Activated naive CD8-positive, alpha-beta T cell treated with anti-CD3 and anti-CD28 coated beads, Interleukin-2, amount 50 U/mL, for 16 hours (primary cell): ENCODE measurements around the gene APOL3.
A peak's percentile ranks its signal among the peaks of the same experiment; 100 is the strongest.
"Not testable (repeated sequence)": the region's sequence is repeated elsewhere in the genome, so short reads cannot be mapped to it uniquely, and the experiment has no call there.

ENCODE experiments used
- DNase-seq: peaks from one replicate; pipeline ENCODE4 v3.0.0-alpha.2; 2020; ENCODE audit warnings: low read depth, low spot score

APOL3 gene

GRCh38 chr22:36156515-36157419, 3.8 kb downstream of the APOL3 start:
- peak; percentile 48 for DNase-seq

DNA sequence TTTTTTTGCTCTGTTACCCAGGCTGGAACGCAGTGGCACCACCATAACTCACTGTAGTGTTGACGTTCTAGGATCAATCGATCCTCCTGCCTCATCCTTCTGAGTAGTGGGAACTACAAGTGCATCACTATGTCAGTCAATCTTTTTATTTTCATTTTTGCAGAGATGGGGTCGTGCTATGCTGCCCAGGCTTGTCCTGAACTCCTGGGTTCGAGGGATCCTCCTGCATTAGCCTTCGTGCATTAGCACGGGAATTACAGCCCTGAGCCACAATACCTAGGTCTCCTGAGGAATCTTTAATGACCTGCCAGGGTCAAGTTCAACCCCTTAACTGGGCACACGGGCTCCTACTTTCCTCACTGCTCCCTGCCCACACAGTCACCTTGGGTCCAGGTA, 4.4 kb downstream of the APOL3 start:
- no peak for DNase-seq

- no peak for DNase-seq
Observed at GRCh38 chr22:36155702-36156101, 4.9 kb downstream of the APOL3 start.

GRCh38 chr22:36154423-36154945, 6.1 kb downstream of the APOL3 start:
- no peak for DNase-seq

- DNase-seq = no peak
Observed at GRCh38 chr22:36153501-36154422, 6.8 kb downstream of the APOL3 start.

DNA sequence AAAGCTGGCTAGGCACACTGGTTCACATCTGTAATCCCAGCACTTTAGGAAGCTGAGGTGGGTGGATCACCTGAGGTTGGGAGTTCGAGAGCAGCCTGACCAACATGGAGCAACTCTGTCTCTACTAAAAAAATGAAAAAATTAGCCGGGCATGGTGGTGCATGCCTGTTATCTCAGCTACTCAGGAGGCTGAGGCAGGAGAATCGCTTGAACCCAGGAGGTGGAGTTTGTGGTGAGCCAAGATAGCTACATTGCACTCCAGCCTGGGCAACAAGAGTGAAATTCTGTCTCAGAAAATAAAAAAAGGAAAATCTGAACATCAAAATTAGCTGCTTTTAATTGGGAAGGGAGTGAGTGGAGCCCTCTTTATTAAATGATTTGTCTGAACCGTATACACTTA, 7.7 kb downstream of the APOL3 start:
- DNase-seq = not testable (repeated sequence)

DNA sequence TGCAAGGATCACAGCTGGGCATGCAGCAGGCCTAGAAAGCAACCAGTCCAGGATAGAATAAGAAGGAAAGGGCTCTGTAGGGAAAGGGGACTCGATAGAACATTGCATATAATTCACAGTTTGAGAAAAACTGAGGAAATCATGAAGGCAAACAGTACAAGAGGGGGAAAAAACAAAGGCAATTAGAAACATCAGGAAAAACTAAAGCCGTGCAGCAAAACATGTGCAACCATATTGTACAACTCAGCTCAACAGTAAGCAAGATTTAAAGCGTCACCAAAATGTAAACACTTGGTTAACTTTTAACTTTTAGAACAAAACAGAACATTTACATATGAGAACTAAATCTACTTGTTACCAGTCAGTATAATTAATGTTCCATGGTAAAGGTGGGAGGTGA, 8.5 kb downstream of the APOL3 start:
- no peak for DNase-seq

GRCh38 chr22:36151006-36151595, 9.5 kb downstream of the APOL3 start:
- no peak for DNase-seq

- no peak for DNase-seq
Observed at GRCh38 chr22:36149441-36149840, 11.1 kb downstream of the APOL3 start.

DNA sequence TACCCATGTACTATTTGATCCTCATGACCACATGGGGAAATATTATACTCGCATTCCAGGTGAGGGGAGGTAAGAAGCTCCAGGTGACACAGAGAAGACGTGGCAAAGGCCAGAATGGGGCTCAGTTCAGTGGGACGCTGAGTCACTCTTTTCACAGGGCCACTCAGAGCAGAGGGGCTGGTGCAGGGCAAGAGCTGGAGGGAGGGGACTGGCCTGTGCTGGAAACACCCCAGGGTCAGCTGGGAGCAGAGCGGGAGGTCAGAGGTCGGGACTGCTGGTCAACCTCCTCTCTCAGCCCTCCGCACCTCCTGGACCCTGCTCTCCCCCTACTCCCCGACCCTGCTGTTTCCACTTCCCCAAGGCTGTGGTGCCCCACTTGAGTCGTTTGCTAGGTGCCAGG, 12.1 kb downstream of the APOL3 start:
- no peak for DNase-seq

DNA sequence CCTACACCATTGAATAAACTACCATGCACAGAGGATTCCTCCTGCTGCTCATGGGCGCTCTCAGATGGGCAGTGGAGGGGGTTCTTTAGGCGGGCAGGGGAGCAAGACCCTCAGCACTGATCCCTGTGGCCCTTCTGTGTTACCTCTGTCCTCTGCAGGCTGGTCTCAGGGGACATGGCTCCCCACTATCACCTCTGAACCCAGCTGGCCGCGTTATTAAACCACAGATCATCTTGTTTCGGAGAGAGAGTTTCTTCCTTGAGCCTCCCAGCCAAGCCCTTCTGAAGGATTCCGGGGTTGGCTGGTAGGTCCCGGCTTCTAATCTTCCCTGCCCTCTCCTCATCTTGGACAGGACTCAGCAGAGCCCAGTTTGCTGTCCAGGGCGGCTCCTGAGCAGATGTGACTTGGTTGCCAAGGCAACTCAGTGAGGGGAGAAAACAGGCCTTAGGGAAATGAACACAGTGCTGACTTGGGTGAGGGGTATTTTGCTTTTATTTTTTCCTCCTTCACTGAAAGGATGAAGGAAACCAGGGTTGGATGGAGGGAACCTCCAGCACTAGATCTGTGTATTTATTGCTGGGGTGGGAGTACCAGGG, 13.3 kb downstream of the APOL3 start:
- DNase-seq = no peak

DNA sequence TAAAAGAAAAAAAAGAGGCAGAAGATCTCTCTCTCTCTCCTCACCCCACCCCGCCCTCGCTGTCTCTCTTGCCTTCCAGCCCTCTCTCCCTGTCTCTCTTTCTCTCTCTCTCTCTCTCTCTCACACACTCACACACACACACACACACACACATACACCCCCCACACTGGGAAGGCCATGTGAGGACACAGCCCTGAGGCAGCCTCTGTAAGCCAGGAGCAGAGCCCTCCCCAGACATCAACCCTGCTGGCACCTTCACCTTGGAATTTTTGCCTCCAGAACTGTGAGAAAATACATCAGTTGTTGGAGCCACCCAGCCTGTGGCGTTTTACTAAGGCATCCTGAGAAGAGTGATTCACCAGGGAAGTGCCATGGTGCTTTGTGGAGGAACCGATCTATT, 14.7 kb downstream of the APOL3 start:
- DNase-seq = no peak

DNA sequence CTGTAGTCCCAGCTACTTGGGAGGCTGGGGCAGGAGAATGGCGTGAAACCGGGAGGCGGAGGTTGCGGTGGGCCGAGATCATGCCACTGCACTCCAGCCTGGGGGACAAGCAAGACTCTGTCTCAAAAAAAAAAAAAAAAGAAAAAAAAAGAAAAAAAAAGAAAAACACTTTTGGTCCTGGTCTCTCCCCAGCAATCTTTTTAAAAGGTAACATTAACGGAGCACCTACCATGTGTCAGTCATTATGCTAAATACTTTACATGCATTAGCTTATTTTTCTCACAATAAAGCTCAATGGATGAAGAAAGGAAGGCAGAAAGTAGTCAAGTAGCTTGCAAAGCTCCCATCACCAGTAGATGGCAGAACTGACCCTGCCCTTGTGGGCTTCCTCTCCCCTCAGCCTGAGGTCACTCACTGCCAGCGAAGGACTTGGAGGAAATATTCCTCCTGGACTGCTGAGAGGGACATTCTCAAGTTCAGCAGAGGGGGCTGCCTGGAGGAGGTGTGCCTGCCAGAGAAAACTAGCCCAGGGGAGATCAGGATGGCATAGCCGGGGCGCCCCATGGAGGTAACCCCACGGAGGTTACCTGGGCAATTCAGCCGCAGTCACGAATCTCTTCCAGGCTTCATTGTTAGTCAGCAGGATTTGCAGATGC, 15.5 kb downstream of the APOL3 start:
- DNase-seq = no peak

- no peak for DNase-seq
Observed at GRCh38 chr22:36143956-36144355, 16.6 kb downstream of the APOL3 start.

DNA sequence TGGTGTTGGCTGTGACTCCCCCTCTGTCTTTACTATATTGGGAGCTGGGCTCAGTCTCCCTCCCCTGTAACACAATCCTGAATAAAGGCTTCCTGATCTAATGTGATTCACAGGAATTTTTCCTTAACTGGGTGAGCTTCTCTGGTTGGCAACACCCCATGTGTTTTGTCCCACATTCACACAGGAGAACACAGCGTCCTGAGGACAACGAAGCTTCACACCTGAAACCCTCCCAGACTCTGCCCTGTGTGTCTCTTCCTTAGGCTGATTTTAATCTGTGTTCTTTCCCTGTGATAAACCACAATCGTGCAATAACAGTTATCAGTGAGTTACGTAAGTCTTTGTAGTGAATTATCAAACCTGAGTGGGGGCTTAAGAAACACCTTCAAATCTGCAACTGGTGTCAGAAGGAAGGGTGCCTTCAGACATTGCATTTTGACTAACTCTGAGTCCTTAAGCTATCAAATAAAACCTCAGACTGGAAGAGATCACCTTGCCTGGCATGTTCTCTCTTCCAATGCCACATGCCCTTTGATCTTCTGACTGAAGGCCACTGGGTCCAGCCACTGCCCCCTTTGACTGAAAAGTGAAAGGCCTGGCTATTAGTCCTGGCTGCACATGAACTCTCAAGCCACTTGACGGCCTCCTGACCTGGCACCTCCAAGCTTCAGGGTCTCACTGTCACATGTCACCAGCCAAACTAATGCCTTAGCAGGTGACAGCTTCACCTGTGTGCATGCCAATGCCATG, 17.3 kb downstream of the APOL3 start:
- DNase-seq = no peak

DNA sequence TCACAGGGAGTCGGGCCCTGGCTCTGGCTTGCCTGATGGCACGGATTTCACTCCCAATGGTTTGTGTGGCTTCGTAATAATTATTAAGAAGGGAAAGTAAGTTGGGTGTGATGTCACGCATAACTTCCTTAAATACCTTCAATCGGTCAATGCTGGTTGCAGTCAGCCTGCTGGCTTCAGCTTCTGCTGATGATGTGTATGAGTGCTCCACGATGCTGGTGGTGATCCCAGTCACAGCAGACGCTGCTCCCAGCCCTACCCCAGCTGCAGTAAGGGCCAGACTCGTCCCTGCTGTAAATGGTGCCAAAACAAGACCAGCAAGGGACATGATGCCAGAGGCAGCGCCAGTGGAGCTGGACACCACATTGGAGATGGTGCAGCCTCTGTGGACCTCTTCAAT, 19.1 kb downstream of the APOL3 start:
- no peak for DNase-seq

DNA sequence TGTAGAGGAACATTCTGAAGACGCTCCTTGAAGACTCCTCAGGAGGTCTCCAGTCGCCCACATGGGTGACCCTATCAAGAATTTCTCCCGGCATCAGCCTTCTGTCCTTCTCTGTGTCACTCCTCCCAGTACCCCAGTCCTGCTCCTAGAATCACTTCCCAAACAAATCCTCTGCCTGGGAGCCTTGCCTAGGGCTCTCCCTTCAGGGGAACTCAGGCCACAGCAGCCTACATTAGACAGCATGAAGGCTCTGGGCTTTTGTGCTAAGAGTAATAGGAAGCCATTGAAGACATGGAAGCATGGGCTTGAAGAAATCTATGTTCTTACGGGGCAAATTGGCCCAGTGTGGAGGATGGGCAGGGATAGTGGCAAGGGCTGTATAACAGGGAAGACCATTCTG, 21.8 kb downstream of the APOL3 start:
- not testable (repeated sequence) for DNase-seq

GRCh38 chr22:36136988-36137387, 23.6 kb downstream of the APOL3 start:
- no peak for DNase-seq

GRCh38 chr22:36136475-36136874, 24.1 kb downstream of the APOL3 start:
- no peak for DNase-seq

DNA sequence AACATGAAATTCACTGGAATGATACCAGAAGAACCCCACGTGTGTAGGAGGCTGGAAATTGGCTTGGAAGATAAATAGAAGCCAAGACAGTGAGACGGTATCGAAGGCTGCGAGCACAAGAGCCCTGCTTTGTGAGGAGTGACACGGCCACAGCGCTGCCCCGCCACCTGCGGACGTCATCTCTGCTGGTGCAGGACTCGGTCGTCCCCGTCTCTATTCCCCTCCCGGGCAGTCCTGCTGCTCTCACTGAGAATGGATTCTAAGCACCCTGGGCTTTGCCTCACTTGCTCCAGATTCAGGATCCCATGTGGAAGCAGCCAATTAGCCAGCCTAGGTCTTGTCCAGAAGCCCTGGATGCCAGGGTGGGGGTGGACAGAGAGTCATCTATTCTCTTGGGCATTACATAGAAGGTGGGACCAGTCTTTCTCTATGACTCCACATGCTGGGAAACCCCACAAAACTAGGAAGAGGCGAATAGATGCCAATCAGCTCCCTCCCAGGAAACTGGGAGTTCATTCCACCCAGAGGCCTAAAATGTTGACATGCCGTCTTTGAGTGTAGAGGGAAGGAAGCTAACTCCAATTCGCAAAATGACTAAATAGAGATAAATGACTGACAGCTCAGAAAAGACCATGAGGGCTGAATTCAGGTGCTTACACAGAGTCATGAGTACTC, 25.1 kb downstream of the APOL3 start:
- DNase-seq = no peak
